Limb (tissue), 2 donors: ENCODE results near the gene C1orf74.

ENCODE experiments used
- DNase-seq, 2 donors: peaks; one replicate each; pipeline ENCODE4 v3.0.0-alpha.2; 2016; ENCODE audit errors: extremely low spot score in 2 of 2

The C1orf74 gene

GRCh38 chr1:209784265-209785169, at the start of gene C1orf74:
TSS of gene C1orf74 (minus strand) at chr1:209784559. CDS start at chr1:209783634, 925 bp downstream.
- DNase-seq, result peak; percentile 98 to 100

DNA sequence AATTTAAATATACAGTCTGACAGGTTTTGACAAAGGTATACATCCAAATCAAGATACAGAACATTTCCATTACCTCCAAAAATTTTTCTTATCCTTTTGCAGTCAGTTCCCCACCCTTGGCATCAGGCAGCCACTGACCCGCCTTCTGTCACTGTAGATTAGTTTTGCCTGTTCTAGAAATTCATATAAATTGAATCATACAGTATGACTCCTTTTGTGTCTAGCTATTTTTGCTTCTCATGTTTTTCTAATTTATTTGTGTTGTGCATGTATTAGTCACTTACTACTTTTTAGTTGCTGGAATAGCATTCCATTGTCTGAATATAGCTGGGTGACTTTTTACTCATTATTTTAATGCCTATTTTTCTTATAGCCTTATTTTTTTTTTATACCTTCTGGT, 47.3 kb upstream of the C1orf74 start:
- DNase-seq, result no peak

- no peak for DNase-seq
Measured at GRCh38 chr1:209830722-209831121, 46.4 kb upstream of the C1orf74 start.

DNA sequence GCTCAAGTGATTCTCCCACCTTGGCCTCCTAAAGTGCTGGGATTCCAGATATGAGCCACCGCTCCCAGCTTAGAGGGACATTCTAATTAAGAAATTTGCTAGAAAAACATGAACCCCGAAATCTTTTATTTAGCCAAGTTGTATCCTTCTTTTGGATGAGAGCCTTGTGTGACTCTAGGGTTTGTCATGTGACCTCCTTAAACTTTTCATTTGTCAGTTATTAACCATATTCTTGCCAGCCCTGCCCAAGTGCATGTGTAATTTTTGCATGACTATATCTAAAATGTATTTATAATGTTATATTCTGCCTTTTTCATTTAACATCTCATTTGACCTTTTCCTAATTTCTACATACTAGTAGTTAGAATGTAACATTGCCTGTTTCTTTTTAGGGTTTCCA, 45.4 kb upstream of the C1orf74 start:
- DNase-seq, result no peak

- peak; percentile 95 for DNase-seq
Measured at GRCh38 chr1:209827384-209828262, 43.3 kb upstream of the C1orf74 start, which contains the start of gene UTP25. TSS of gene UTP25 (plus strand) at chr1:209827972. CDS start at chr1:209828064, 92 bp downstream.

GRCh38 chr1:209825591-209826434, 41.5 kb upstream of the C1orf74 start:
- no peak for DNase-seq

- DNase-seq, result peak in 1 of 2 donors; percentile 76
Measured at GRCh38 chr1:209823143-209824041, 39.0 kb upstream of the C1orf74 start.

- DNase-seq, result no peak
Measured at GRCh38 chr1:209822706-209823105, 38.3 kb upstream of the C1orf74 start.

GRCh38 chr1:209820986-209821385, 36.6 kb upstream of the C1orf74 start:
- DNase-seq, result no peak

- no peak for DNase-seq
Measured at GRCh38 chr1:209819058-209819457, 34.7 kb upstream of the C1orf74 start.

DNA sequence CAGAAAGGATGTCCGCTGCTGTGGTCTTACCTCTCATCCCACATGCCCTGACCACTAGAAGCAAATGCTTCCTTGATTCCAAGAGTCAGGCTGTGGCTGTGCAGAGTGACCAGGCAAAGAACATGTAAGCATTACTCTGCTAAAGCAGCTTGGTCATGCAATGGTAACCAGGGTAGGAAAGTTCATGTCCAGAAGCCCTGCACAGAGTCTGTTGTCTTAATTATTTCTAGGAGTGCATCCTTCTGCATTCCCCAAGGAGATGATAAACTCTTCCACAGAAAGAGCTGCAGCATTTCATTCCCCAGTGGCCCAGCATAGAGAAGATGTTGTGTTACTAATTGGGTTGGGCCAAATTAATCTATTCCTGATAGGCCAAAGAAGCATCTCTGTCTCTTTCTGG, 33.3 kb upstream of the C1orf74 start:
- DNase-seq, result no peak

GRCh38 chr1:209816923-209817322, 32.6 kb upstream of the C1orf74 start:
- DNase-seq, result no peak

GRCh38 chr1:209815931-209816341, 31.6 kb upstream of the C1orf74 start:
- DNase-seq, result no peak

DNA sequence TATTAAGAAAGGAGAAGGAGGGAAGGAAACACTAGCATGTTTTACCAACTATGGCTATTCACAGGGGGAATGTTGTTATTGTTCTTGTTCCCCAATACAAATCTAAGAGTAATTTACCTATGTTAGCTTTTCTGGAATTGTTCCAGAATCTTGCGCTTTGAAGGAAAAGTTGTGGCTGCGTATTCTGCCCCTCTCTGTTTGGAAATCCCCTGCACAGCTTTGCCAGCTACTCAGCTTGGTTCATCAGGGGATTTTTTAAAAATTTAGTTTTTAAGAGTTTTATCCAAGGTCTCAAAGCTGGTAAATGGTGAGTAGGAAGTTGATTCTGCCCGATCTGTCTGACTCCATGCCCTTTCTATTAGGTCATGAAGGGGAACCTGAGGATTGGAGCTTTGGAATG, 31.1 kb upstream of the C1orf74 start:
- no peak for DNase-seq

DNA sequence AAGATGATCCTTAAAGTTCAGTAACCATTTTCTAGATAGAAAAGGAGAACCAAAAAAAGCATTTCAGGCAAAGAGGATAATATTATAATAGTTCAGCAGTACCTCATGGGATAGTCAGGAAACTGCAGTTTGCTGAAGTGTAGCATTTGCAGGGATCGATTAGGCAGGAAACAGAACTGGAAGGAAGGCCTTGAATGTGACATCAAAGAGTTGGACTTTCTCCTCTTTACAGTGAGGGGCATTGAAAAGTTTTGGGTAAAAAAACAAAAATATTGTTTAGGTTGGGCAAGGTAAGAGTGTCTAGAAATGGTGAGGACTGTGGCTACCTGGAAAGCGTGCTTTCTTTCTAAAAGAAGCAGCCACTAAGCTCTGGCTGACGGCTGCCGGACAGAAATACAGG, 29.5 kb upstream of the C1orf74 start:
- no peak for DNase-seq

DNA sequence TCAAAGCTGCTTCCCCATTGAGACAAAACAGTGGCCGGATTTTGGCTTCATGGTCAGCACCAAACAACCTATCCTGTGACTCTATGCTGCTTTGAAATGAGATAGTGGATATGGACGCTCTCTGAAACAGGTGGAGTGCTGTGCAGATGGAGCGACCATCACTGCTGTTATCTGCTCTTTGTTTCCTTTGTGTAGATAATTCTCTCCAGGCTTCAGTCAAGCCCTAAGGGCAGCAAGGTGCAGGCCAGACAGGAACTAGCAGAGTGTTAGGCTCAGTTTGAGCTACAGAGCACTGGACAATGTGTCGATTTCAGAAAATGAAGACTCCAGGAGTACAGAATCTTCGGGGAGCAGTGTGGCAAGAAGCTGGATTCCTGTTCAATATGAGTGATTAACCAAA, 26.4 kb upstream of the C1orf74 start:
- no peak for DNase-seq

DNA sequence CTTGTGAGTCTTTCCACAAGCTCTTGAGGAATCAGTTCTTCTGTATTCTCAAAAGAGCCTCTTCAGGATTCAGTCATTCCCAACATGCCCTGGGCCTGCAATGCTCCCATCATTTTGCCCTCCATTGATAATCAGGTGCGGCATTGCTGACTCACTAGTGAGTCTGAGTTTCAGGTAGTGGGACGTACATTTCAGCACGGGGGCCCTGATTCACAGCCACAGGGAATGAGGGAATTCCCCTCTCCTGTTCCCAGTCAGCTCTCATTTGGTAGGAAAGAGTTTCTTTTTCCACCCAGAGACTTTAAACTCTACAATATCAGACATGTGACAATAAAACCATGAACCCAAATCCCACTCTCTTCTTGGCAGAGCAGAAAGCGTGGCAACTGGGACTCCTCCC, 25.3 kb upstream of the C1orf74 start:
- no peak for DNase-seq

DNA sequence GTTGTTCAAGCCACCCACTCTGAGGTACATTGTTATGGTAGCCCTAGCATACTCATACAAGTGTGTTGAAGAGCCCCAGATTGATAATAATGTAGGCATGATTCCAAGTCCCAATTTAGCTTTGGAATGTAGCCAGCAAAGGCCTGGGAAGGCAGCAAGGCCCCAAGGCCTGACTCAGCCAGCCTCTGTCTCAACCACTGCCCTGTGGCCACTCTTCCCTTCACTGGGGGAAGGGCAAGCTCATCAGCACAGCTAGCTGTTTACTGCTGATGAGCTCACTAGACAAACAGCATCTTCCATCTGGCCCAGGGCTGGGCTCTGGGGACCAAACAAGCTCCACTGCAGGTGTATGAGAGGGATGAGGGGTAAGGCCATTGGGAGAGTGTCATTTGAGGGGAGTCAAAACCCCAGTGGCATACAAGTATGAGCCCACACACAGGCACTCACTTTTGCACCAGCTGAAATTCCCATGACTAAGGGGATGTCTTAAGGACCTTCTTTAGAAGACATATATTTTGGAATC, 23.8 kb upstream of the C1orf74 start:
- DNase-seq, result no peak

DNA sequence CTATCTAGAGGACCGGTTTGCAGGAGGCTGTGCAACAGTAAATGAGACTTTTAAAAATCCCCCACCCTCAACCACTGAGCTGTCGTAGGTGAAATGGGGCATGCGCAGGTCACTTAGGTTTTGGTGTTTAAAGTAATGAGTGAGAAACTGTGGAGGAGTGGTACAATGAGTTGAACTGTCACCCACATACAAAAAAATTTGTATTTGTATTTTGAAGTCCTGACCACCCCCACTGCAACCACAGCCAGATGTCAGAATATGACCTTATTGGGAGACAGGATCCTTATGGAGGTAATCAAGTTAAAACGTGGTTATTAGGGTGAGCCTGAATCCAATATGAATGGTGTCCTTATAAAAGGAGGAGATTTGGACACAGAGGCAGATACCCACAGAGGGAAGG, 23.1 kb upstream of the C1orf74 start:
- no peak for DNase-seq
